HG03025 (cell line): ENCODE measurements around the gene ZEB1.
A peak's percentile ranks its signal among the peaks of the same experiment; 100 is the strongest.
"Not testable (repeated sequence)": the region's sequence is repeated elsewhere in the genome, so short reads cannot be mapped to it uniquely, and the experiment has no call there.

Source experiments
- ATAC-seq: cut with Tn5 transposase; IDR thresholded peaks from one replicate; pipeline ENCODE4 v1.9.1; 2021; ENCODE audit warnings: mild to moderate bottlenecking, moderate library complexity; ENCODE audit not compliant: unreplicated experiment, low FRiP score

ZEB1 gene

DNA sequence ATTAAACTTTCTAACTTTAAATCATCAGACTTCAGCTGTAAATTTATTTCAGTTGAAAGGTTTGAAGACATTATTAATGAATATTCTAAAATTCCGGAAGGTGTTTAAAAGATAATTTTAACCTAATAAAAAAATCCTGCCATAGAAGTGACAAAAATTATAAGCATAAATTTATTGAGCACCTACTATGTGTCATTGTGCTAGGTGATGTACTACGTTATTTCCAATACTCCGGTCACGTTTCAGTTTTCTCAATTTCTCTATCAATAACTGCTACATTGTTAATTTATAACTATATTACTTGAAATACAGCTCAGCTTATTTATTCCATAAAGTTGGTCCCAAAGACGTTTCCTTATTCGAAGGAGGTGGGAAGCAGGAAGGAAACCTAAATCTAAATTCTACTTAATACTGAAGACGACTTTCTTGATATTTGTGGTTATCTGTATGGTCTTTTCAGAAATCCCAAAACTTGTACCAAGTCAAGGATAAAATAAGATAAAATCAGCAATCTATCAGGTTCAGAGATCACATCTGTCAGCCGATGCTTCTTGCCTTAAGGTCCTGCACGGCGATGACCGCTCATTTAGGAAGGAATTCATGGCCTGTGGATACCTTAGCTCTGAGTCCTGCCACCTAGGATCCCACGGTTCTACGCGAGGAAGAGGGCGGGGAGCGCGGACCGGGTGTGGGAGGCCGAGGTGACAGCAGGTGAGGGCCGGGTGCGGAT, 1.2 kb upstream of the ZEB1 start:
- no peak for ATAC-seq

GRCh38 chr10:31318382-31318853, 598 bp upstream of the ZEB1 start:
- ATAC-seq = peak; percentile 78

DNA sequence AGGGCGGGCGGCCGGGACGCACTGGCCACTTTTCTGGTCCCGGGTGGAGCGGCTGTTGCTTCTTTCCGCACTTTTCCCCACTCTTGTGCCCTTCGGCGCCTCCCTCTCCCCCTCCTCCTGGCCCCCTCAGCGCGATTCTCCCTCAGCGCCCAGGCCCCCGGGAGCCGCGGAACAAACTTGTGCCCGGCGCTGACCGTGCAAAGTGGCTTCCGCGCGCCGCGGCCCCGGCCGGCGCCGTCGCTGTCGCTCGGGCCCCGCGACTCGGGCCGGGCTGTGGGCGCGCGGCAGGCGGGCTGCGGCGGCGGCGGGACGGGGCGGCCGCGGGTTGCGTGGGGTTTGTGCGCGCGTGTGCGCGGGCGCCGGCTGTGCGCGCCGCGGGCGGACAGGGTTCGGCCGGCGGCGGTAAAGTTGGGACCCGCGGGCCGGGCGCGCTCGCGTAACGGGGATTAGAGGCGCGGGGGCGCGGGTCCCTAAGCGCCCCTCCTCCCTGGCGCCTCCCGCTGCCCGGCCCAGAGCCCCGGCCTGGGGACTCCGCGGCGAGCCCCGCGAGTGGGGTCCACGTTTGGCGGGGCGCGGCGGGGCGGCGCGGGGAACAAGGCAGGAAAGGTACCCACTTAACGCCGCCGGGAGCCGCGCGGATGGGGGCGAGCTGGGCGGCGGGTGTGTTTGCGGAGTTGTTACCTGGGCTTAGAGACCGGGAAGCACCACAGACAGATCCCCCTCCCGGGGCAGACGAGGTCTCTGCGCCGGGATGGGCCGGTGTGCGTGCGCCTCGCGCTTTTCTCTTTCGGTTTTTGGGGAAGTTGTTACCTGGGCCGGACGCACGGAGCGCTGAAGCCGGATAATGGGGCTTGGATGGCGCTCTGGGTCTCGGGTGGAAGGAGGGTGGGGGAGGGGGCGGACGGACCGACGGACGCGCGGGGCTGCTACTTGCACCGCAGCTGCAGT, 860 bp downstream of the ZEB1 start:
- peak; percentile 26 for ATAC-seq

- ATAC-seq = no peak
Observed at GRCh38 chr10:31320550-31321211, 1.7 kb downstream of the ZEB1 start.

- no peak for ATAC-seq
Observed at GRCh38 chr10:31321396-31321941, 2.5 kb downstream of the ZEB1 start.

DNA sequence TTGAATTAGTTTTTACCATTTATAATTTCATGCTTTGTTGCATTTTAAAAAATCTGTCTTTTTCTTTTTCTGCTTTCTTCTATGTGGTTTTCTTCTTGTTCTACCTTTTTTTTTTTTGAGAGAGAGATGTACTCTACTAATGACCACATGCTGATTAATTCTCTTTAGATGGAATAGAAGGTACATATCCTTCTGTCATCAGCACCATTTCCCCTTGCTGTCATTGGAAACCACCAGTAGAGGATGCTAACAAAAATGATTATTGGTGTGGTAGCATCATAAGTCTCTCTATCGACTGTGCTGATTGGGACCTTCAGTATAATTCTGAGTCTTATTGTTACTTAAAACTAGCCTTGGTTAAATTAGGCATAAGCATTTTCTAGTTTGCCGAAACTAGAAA, 3.6 kb downstream of the ZEB1 start:
- no peak for ATAC-seq

DNA sequence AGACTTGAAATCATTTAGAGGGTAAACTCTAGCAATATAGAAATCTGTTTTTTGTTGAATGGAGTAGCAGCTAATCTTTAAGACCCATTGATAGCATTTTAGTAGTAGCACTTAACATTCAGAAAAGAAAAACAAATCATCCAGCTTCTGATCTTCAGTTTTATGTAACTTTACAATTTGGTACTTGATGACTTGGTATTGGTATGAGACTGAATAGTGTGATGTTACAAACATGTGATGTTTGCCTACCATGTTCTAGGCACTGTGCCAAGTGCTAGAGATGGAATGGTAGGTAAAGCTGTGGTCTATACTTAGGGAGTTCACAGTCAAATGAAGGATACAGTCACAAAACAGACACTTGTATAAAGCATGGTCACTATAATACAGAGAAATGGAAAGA, 21.3 kb downstream of the ZEB1 start:
- no peak for ATAC-seq

DNA sequence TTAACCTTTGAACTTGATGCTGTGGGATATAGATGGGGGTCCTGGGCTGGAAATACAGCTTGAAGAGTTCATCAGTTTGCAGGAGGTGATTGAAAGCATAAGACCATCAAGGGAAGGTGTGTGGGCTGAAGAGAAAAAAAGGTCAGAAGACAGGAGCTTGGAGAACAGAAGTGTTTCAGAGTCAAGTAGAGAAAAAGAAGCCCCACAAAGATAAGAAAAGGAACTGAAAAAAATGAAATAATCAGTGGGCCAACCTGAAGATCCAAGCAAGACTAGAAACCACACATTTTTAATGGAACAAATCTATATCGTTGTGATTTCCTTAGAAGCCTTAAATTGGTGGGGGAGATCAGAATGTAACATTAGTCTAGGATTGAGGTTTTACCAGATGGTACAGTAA, 22.5 kb downstream of the ZEB1 start:
- ATAC-seq = no peak

GRCh38 chr10:31343009-31343408, 24.0 kb downstream of the ZEB1 start:
- ATAC-seq = no peak

DNA sequence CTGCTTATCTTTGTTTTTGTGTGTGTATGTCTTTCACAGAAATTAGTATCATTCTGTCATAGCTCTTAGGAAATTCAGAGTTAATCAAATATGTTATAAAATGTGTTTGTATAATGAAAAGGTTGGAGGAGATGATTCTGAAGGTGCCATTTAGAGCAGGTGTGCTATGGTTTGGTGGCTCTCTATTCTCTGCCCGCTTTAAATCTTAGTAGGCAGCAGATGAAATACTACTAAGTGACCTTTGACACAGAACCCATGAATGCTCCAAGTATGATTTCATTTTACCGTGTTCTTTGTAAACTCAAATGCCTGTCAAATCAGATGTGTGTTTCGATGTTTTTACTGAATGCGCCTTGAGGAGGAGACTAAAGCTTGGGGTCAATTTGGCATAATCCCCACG, 24.5 kb downstream of the ZEB1 start:
- ATAC-seq = no peak

GRCh38 chr10:31345886-31346285, 26.9 kb downstream of the ZEB1 start:
- no peak for ATAC-seq

- ATAC-seq = no peak
Observed at GRCh38 chr10:31346953-31347352, 27.9 kb downstream of the ZEB1 start.

DNA sequence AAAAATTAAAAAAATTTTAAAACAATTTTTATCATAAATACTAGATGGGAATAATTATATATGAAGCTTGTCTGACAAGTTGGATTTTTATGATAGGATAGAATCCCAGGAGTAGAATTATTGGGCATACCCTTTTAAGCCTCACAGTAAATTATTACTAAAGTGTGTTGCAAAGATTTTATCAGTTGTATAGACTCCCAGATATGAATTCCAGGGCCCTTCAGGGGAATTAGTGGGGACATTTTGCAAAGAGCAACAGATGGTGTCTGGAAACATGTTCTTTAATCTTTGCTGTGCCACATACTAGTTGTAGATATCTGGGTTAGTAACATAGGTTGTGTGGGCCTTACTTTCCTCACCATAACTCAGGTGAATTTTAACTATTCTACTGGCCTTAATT, 28.7 kb downstream of the ZEB1 start:
- no peak for ATAC-seq

- no peak for ATAC-seq
Observed at GRCh38 chr10:31350891-31351290, 31.9 kb downstream of the ZEB1 start.

DNA sequence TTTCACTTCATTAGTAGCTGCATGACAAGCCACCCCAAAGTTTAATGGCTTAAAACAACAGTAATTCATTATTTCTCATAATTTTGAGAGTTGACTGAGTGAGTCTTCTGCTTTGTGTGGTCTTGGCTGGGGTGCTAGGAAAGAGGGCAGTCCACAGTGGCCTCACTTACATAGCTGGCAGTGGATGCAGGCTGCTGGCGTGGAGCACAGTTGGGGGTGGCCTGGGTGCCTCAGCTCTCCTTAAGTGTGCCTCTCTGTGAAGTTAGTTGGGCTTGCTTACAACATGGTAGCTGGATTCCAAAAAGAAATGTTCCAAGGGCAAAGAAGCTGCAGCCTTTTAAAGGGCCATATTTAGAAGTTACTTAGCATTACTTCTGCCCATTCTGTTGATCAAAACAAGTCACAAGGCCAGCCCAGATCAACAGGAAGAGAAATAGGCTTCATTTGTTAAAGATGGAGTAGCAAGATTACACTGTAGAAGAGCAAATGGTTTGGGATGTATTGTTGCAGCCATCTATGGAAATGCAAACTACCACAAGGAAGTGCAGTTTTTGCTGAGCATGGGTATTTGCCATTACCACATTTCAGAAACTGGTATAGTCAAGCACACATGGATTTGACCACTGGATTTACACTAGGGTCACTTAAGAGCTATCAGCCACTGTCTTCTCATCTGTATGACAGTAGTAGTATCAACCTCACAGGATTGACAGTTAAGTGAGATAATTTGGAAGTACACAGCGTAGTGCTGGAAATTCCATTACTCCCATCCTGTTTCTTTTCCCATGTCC, 33.6 kb downstream of the ZEB1 start:
- no peak for ATAC-seq

DNA sequence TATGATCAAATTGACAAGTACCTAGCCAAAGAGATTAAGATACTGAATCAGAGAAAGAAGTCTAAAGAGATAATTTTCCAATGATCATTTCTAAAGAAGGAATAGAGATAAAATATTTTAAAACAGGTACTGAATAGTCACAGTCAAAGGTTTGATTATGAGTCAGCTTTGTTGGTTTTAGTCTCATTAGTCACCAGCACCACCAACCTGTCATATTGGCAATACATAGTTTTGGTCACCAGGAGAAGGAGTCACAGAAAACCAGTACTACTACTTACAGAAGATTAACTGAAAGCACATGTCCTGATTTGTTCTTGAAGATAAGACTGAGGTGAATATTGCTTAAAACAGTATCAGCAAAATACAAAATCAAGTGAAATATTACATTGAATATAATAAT, 34.6 kb downstream of the ZEB1 start:
- ATAC-seq = peak; percentile 92

DNA sequence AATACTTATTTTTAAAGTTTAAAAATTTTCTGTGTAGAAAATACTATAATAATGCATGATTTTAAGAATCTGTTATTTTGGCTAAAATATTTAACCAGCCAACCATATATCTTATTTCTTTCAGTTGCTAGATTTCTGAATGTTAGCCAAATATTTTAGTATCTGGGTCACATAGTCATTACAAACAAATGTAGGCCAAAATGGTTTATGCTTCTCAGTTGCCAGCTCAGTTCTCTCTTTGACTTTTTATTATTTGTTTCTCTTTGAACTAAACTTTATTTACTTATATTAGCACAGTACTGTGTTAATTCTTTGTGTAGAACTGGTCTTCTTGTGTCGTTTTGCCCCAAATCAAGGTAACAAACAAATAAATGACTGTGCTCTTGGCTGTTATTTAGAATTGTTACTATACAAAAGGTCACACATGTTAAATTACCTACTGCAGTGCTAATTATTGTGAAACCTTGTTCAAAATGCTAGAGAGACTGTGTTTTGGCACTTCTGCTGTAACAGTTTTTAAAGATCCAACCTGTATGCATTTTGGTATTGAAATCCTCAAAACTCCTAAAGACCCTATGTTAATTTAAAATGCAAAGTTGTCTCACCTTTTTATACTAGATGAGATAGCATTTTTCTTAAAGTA, 39.8 kb downstream of the ZEB1 start:
- no peak for ATAC-seq

- no peak for ATAC-seq
Observed at GRCh38 chr10:31359979-31360378, 41.0 kb downstream of the ZEB1 start.

DNA sequence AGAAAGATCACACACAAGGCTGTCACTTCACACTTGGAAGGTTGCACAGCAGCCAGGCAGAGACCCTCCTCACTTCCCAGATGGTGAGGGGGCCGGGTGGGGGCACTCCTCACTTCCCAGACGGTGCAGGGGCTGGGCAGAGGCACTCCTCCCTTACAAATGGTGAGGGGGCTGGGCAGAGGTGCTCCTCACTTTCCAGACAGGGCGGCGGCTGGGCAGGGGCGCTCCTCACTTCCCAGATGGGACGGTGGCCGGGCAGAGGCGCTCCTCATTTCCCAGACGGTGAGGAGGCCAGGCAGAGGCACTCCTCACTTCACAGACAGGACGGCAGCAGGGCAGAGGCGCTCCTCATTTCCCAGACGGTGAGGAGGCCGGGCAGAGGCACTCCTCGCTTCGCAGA, 42.5 kb downstream of the ZEB1 start:
- not testable (repeated sequence) for ATAC-seq
